CD4-positive, alpha-beta T cell treated with Interferon gamma for 1 hour (primary cell): Measurements from ENCODE around the gene TYROBP.
"Not testable (repeated sequence)": the region's sequence is repeated elsewhere in the genome, so short reads cannot be mapped to it uniquely, and the experiment has no call there.

Experiments
- DNase-seq: peaks from one replicate; pipeline ENCODE4 v3.0.0-alpha.2; 2020

TYROBP gene

DNA sequence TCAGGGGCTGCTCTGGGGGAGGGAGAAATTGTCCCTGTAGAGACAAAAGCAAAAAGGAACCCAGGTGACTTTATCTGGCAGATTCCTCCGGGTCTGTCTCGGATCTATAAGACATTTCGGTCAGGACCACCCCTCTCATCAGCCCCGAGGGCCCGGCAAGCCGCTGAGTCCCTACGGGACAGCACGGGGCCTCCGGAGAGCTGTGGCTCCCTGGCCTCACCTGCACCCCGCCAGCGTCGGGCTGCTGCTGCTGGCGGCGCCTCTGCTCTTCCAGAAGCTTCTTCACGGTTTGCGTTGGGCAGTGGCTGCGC, 9.6 kb downstream of the TYROBP start:
- DNase-seq: no peak

DNA sequence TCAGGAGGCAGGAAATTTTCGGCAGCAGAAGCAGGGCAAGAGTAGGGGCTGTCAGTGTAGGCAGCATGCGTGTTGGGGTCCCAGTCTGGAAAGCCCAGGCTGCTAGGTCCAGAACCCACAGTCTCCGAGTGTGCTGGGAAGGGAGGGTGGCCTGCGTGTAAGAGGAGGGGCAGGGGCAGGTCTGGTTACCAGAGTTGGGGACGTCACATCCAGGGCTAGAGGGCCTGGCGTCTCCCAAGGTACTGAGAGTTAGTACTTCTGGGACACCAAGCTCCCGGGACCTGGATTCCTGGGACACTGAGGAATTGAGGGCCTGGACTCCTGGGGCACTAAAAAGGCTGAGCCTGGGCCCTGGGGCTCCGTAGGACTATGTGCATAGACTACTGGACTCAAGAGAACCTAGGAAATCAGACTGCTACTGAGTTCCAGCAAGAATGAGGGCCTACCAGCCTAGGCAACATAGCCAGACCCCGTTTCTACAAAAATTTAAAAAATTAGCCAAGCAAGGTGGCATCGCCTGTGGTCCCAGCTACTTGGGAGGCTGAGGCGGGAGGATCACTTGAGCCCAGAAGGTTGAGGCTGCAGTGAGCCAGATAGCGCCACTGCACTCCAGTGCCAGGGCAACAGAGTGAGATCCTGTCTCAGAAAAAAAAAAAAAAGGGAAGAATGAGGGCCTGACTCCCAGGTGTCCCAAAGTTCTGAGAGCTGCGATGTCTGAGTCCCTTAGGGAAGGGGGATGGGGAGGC, 10.2 kb downstream of the TYROBP start:
- DNase-seq: no peak

DNA sequence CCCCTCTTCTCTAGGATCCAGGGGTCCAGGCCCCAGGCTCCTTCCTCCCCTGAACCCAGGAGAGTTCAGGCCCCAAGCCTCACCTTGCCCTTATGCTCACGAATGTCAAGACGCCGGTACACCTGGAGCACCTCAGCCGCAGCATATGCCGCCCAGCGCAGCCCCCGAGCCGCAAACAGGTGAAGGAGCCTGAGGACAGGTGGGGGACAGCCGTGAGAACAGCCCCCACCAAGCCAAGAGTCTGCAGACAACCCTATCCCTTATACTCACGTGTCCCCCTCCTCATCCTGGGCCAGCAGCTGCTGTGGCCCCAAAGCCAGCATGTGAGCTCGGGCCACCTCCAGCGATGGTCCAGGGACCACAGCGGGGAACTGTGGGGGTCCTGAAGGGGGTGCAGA, 11.5 kb downstream of the TYROBP start:
- no peak for DNase-seq

DNA sequence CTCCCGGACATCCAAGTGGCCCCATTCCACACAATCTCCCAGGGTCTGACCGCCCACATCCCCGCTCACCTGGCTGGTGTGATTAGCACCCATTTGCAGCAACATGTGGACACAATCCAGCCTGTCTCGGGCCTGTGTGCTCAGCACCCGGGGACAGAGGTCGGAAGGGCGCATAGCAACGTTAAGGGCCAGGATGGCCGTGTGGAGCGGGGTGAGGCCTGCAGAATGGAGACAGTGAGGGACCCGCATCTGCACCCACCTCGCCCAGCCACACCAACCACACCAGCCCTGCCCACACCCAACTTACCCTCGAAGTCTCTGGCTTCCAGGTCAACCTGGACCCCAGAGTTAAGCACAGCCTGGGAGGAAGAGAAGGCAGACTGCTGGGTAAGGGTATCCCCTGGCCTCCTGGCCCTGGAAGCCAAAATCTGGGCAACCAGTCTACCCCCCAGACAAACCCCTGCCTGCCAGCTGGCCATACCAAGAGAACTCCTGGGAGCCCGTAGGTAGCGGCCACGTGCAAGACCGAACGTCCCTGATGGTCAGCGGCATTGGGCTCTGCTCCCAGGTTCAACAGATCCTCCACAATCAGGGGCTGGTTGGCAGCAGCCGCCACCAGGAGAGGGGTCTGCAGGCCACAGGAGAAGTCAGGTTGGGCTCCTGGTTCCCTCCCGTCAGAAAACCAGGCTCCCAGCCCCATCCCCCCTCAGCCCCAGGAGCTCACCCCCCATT, 12.0 kb downstream of the TYROBP start:
- DNase-seq: no peak

DNA sequence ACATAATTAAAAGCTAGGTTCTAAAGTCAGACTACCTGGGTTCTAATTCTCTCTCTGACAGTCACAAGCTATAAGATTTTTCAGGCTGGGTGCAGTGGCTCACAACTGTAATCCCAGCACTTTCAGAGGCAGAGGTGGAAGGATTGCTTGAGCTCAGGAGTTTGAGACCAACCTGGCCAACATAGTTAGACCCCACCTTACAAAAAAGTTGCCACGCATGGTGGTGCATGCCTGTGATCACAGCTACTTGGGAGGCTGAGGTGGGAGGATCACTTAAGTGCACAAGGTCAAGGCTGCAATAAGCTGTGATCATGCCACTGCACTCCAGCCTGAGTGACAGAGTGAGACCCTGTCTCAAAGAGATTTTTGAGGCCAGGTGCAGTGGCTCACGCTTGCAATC, 13.8 kb downstream of the TYROBP start:
- no peak for DNase-seq

DNA sequence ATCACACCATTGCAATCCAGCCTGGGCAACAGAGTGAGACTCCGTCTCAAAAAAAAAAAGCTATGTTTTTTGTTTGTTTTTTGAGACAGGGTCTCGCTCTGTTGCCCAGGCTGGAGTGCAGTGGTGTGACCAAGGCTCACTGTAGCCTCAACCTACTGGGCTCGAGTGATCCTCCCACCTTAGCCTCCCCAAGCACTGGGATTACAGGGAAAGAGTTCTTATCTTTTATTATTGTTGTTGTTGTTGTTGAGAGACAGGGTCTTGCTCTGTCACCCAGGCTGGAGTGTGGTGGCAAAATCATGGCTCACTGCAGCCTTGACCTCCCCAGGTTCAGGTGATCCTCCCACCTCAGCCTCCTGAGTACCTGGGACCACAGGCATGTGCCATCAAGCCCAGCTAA, 16.3 kb downstream of the TYROBP start:
- DNase-seq: not testable (repeated sequence)

DNA sequence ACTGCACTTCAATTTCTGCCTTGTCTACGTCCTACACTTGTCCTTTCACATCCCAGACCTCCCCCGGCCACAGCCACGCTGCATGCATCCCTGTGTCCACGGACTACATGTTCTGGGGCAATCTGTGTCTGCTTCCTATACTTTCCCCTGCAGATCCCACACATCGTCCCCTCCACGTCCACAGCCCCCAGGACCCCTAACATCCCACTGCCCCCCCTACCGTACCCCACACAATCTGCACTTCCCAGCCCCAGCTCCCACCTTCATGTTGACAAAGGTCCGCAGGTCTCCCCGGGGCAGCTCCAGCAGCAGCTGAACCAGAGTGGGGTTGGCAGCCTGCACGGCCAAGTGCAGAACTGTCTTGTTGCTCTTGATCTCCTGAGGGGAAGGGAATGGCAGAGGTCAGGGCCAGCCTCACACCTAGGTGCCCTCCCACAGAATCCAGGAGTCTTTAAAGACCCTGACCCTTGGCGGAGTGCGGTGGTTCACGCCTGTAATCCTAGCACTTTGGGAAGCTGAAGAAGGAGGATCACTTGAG, 17.9 kb downstream of the TYROBP start:
- DNase-seq: no peak

DNA sequence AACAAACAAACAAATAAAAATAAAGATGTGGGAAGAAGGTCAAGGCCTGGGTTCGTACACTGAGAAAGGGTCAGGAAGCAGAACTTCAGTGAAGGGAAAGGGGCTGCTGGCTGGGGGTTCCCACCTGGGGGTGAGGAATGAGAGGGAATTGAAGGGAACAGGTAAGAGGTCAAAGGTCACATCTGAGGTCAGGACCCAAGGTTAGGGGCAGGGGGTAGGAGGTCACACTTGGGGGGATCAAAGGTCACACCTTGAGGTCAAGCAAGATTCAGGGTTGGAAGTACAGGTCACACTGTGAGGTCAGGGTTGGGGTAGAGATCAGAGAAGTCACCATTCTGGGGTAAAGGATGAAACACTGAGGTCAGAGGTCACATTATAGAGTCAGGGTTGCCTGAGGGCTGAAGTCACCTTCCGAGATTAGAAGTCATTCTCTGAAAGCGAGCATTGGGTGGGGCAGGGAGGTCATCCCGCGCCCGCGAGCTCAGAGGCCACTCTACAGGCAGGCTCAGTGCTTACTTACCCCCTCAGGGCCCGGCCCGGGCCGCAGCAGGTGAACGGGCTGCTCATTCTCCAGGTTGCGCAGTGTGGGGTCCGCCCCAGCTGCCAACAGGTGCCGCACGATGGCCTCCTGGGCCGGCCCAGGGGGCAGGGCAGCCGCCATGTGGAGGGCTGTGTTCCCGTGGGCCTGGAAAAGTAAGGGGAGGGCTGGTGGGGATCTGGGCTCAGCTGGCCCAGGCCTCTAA, 18.6 kb downstream of the TYROBP start:
- no peak for DNase-seq

DNA sequence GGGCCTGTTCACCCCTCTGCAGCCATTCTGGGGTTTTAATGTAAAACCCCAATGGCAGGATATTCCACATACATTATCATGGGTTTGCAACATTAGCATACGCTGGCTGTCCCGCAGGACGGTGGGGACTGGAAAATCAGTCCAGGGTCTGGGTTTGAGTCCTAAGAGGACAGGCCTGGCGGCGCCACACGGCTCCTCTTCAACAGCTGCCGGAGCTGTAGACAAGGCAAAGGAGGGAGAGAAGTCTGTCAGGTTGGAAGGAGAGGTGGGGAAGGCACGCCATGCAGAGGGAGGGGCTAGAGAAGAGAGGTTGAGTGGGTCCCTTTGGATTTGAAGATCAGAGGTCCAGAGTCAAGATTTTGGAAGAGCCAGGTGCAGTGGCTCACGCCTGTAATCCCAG, 19.7 kb downstream of the TYROBP start:
- no peak for DNase-seq

DNA sequence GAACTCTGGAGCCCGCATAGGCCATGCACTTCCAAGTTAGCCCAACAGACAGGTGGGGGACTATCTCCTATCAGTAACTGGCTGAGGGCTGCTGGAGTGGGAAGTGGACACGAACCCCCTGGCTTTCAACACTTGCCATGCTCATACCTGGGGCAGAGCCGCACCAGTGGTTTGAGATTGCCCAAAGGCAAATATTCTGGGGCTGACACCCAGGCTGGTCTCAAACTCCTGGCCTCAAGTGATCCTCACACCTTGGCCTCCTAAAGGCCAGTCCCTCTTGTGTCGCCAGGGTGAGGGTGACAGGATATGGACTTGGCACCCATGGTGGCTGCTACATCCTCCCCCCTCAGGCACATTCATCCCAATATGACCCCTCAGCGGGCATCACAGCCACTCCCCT, 20.9 kb downstream of the TYROBP start:
- DNase-seq: no peak

DNA sequence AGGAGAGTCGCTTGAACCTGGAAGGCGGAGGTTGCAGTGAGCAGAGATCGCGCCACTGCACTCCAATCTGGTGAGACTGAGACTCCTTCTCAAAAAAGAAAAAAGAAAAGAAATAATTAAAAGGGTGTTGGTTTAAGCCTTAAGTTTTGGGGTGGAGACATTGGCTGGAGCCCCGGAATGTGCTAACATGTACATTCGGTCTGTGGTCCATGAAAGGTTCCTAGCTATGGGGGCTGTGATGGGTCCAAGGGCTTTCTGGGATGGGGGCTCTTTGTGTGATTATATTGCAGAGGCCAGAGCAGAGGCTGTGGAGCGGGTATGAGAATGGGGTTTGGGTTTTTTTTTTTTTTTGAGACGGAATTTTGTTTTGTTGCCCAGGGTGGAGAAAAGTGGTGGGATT, 22.2 kb downstream of the TYROBP start:
- no peak for DNase-seq

DNA sequence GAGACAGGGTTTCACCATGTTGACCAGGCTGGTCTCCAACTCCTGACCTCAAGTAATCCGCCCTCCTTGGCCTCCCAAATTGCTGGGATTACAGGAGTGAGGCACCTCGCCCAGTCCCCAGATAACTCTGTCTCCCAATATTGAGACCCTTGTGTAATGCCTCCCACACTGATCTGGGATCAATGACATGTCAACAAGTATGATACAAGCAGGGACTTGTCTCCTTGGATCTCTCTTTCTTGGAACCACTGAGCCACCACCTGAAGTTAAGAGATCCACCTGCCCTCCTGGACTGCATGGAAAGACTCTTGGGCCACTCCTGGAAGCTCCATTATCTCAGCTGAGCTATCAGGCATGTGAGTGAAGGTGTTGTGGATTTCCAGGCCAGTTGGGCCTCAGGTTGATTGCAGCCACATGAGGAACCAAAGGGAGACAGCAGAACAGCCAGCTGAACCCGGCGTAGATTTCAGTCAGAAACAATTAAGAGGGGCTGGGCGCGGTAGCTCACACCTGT, 22.8 kb downstream of the TYROBP start:
- DNase-seq: no peak

DNA sequence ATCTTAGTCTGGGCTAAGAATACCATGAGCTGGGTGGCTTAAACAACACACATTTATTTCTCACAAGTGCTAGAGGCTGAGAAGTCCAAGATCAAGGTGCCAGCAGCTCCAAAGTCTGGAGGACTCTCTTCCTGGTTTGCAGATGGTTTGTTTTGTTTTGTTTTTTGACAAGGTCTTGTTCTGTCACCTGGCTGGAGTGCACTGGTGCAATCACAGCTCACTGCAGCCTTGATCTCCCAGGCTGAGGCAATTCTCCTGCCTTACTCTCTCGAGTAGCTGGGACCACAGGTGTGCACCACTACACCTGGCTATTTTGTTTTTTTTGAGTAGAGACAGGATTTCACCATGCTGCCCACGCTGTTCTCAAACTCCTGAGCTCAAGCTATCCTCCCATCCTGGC, 24.2 kb downstream of the TYROBP start:
- DNase-seq: no peak

DNA sequence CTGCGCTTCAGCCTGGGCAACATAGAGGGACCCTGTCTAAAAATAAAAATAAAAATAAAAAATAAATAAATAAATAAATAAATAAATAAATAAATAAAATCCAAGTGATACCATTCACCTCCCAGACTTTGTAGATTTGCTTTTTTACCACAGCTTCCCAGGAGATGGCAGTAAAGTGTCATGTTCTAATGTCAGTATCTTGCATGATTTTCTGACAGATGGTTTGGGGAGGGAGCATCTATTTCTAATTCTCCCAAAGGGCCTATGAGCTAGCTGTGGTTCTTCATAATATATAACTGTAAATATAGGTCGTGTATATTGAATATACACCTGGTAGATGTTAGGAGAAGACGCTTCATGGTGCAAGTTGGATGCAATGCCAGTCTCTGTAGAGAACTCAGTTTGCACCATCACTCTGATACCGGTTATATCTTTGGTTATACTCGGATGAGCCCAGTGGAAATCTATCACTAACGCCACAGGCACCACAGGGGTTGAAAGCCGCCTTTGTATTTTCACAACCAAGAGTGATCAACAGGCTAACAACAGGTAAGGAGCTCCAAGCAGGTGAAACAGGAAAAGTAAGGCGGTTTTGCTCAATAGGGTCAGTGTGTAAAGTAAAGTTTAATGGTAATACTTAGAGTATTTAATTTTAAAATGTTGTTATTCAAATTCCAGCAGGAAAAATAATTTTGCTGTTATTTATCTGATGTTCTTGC, 25.8 kb downstream of the TYROBP start:
- no peak for DNase-seq

DNA sequence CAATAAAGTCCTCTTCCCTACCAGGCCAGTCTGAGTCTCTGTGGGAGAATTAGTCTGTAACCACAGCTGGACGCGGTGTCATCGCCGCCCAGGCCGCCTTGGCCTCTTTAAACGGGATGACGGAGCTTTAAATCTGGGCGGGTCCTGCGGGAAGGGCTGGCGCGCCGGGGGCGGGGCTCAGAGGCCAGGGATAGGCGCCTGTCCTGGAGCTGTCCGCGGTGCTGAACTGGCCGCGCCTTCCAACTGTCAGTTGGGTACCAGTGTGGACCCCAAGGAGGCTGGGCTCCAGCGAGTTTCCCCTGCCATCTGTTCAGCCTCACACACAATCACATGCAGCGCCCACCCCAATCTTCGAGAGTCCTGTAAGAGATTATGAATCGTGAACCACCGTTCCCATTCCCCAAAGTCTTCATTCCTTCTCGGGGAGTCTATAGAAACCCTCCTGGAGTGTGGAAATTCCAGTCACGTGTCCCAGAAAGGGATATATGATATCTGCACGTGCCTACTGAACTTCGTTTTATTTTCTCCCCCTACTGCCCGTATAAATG, 28.3 kb downstream of the TYROBP start:
- peak; percentile 71 for DNase-seq

DNA sequence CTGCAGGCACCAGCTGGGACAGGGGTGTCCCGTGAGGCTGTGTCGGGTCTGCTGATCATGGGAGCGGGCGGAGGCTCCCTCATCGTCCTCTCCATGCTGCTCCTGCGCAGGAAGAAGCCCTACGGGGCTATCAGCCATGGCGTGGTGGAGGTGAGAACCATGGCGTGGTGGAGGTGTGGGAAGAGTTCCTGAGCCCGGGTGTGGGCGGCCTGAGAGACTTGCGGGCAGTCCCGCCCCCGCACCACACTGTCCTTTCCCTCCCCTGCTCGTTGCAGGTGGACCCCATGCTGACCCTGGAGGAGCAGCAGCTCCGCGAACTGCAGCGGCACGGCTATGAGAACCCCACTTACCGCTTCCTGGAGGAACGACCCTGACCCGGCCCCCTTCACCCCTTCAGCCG, 29.0 kb downstream of the TYROBP start:
- DNase-seq: no peak

DNA sequence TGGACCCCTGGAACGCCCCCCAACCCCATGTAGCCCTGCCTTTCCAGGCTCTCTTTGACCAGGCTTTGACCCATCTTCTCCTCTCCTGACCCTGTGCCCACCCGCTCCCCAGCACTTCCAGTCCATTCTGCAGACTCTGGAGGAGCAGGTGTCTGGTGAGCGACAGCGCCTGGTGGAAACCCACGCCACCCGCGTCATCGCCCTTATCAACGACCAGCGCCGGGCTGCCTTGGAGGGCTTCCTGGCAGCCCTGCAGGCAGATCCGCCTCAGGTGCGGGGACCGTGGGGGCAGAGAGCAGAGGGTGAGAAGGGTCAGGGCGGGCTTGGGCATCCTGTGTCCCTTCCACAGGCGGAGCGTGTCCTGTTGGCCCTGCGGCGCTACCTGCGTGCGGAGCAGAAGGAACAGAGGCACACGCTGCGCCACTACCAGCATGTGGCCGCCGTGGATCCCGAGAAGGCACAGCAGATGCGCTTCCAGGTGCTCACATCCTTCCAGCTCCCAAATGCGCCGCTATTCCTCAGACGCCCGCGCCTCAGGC, 33.6 kb downstream of the TYROBP start:
- no peak for DNase-seq

DNA sequence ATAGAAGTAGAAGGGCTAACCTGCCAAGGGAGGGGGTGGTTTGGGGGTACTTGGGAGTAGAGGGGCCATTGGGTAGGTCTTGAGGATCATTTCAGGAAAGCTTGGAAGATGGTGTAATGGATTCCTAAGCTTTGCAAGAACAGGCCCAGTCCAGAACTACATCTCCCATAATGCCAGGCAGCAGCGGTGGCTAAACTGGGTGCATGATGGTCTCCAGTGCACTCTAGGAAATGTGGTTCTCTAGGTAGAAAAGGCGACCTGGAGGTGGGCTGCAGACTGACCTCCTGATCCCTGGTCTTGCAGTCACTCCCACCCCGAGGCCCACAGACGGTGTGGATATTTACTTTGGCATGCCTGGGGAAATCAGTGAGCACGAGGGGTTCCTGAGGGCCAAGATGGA, 35.9 kb downstream of the TYROBP start:
- no peak for DNase-seq

DNA sequence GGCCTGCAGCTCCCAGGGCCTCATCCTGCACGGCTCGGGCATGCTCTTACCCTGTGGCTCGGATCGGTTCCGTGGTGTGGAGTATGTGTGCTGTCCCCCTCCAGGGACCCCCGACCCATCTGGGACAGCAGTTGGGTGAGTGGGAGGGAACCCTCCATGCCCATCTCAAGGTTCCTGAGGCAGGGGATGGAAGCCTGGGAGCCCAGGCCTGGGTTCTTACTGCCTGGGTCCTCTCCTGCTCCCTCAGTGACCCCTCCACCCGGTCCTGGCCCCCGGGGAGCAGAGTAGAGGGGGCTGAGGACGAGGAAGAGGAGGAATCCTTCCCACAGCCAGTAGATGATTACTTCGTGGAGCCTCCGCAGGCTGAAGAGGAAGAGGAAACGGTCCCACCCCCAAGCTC, 36.5 kb downstream of the TYROBP start:
- no peak for DNase-seq

DNA sequence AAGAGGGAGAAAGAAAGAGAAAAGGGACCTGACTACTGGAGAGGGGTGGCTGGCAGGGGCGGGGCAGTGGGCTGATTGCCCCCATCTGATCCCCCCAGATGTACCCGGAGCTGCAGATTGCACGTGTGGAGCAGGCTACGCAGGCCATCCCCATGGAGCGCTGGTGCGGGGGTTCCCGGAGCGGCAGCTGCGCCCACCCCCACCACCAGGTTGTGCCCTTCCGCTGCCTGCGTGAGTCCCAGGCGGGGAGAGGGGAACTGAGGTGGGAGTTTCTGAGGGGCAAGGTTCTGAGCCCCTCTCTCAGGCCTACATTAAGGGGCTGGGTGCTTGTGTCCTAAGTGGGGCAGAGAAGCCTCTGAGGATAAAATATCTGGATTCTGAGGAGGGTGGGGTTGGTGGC, 37.3 kb downstream of the TYROBP start:
- no peak for DNase-seq

DNA sequence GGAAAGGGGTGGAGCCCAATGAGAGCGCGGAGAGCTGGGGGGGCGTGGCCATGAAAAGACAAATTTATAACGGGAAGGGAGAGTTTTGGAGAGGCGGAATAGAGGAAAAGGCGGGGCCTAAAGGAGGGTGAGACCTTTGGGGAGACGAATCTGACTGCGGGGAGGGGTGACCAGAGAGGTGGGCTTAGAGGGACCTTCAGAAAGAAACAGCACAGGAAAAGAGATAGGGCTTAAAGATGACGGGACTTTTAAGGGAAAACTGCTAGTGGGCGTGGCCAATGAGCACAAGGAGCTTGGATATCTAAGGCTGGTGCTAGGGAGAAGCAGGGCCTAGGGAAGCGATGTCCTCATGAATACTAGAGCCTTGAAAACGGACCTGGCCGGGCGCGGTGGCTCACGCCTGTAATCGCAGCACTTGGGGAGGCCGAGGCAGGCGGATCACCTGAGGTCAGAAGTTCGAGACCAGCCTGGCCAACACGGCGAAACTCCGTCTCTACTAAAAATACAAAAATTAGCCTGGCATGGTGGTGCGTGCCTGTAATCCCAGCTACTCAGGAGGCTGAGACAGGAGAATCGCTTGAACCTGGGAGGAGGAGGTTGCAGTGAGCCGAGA, 37.9 kb downstream of the TYROBP start:
- not testable (repeated sequence) for DNase-seq
